GM21367 (cell line): ENCODE data around the gene CLPTM1.
"Not testable (repeated sequence)": the region's sequence is repeated elsewhere in the genome, so short reads cannot be mapped to it uniquely, and the experiment has no call there.

Experiments
- ATAC-seq: cut with Tn5 transposase; IDR thresholded peaks from one replicate; pipeline ENCODE4 v1.9.1; 2021; ENCODE audit not compliant: unreplicated experiment

The CLPTM1 gene, protein sequence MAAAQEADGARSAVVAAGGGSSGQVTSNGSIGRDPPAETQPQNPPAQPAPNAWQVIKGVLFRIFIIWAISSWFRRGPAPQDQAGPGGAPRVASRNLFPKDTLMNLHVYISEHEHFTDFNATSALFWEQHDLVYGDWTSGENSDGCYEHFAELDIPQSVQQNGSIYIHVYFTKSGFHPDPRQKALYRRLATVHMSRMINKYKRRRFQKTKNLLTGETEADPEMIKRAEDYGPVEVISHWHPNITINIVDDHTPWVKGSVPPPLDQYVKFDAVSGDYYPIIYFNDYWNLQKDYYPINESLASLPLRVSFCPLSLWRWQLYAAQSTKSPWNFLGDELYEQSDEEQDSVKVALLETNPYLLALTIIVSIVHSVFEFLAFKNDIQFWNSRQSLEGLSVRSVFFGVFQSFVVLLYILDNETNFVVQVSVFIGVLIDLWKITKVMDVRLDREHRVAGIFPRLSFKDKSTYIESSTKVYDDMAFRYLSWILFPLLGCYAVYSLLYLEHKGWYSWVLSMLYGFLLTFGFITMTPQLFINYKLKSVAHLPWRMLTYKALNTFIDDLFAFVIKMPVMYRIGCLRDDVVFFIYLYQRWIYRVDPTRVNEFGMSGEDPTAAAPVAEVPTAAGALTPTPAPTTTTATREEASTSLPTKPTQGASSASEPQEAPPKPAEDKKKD

DNA sequence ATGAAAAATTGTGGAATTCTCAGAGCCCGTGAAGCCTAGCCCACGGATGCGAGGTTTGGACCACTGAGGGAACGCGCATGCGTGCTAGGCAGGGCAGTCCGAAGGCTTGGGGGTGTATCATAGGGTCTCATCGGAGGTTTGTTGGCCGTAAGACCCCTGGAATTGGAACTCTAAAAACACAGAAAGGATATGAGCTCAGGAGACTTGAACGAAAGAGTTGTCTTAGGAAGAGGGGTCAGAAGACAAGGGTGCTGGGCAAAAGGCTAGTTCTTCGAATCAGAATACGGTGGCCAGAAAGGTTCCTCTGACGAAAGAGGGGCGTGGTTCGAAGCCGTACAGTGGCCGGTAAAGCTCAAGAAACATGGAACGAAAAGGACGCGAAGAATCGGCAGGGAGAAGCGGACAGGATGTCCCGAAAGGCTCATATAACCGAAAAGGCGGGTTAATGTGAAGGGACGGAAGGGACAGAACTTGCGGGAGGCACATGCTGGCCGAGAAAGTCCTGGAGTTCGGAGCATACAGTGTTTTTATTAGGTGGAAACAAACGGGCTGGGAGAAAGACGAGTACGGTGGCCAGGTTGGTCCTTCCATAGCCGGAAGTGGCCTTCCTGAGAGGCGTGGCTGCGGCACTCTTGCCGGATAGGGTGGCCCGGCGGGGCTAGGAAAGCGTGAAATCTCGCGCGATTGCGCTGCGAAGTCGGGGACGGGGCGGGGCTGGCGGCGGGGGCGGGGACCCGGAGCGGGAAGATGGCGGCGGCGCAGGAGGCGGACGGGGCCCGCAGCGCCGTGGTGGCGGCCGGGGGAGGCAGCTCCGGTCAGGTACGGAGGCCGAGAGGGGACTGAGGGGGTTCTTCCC is at the start of gene CLPTM1:
Gene CLPTM1 (plus strand): TSS at position 732 of the 856 bp plus-strand sequence. CDS start 16 bp downstream, at position 748.
- ATAC-seq = peak; percentile 59

DNA sequence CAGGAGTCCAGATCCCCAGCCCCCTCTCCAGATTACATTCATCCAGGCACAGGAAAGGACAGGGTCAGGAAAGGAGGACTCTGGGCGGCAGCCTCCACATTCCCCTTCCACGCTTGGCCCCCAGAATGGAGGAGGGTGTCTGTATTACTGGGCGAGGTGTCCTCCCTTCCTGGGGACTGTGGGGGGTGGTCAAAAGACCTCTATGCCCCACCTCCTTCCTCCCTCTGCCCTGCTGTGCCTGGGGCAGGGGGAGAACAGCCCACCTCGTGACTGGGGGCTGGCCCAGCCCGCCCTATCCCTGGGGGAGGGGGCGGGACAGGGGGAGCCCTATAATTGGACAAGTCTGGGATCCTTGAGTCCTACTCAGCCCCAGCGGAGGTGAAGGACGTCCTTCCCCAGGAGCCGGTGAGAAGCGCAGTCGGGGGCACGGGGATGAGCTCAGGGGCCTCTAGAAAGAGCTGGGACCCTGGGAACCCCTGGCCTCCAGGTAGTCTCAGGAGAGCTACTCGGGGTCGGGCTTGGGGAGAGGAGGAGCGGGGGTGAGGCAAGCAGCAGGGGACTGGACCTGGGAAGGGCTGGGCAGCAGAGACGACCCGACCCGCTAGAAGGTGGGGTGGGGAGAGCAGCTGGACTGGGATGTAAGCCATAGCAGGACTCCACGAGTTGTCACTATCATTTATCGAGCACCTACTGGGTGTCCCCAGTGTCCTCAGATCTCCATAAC is 49.6 kb upstream of the CLPTM1 start, which contains the start of gene APOE:
Gene APOE (plus strand): TSS at position 360 of the 724 bp plus-strand sequence. CDS start 829 bp downstream, outside the sequence.
- ATAC-seq = no peak

DNA sequence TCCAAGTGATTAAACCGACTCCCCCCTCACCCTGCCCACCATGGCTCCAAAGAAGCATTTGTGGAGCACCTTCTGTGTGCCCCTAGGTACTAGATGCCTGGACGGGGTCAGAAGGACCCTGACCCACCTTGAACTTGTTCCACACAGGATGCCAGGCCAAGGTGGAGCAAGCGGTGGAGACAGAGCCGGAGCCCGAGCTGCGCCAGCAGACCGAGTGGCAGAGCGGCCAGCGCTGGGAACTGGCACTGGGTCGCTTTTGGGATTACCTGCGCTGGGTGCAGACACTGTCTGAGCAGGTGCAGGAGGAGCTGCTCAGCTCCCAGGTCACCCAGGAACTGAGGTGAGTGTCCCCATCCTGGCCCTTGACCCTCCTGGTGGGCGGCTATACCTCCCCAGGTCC is 47.6 kb upstream of the CLPTM1 start:
- no peak for ATAC-seq

DNA sequence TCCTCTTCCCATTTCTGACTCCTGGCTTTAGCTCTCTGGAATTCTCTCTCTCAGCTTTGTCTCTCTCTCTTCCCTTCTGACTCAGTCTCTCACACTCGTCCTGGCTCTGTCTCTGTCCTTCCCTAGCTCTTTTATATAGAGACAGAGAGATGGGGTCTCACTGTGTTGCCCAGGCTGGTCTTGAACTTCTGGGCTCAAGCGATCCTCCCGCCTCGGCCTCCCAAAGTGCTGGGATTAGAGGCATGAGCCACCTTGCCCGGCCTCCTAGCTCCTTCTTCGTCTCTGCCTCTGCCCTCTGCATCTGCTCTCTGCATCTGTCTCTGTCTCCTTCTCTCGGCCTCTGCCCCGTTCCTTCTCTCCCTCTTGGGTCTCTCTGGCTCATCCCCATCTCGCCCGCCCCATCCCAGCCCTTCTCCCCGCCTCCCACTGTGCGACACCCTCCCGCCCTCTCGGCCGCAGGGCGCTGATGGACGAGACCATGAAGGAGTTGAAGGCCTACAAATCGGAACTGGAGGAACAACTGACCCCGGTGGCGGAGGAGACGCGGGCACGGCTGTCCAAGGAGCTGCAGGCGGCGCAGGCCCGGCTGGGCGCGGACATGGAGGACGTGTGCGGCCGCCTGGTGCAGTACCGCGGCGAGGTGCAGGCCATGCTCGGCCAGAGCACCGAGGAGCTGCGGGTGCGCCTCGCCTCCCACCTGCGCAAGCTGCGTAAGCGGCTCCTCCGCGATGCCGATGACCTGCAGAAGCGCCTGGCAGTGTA is 46.9 kb upstream of the CLPTM1 start:
- no peak for ATAC-seq

DNA sequence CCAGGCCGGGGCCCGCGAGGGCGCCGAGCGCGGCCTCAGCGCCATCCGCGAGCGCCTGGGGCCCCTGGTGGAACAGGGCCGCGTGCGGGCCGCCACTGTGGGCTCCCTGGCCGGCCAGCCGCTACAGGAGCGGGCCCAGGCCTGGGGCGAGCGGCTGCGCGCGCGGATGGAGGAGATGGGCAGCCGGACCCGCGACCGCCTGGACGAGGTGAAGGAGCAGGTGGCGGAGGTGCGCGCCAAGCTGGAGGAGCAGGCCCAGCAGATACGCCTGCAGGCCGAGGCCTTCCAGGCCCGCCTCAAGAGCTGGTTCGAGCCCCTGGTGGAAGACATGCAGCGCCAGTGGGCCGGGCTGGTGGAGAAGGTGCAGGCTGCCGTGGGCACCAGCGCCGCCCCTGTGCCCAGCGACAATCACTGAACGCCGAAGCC is 46.3 kb upstream of the CLPTM1 start:
- ATAC-seq = no peak

DNA sequence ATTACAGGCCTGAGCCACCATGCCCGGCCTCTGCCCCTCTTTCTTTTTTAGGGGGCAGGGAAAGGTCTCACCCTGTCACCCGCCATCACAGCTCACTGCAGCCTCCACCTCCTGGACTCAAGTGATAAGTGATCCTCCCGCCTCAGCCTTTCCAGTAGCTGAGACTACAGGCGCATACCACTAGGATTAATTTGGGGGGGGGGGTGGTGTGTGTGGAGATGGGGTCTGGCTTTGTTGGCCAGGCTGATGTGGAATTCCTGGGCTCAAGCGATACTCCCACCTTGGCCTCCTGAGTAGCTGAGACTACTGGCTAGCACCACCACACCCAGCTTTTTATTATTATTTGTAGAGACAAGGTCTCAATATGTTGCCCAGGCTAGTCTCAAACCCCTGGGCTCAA is 45.4 kb upstream of the CLPTM1 start:
- ATAC-seq = no peak

DNA sequence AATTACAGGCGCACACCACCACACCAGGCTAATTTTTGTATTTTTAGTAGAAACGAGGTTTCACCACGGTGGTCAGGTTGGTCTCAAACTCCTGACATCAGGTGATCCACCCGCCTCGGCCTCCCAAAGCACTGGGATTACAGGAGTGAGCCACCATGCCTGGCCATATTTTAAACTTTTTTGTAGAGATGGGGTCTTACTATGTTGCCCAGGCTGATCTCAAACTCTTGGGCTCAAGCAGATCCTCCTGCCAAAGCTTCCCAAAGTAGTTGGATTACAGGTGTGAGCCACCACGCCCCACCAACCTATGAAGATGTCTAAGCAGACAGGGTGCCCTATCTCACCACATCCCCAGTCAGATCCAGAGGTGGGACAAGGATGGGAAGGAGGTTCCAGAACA is 43.3 kb upstream of the CLPTM1 start:
- not testable (repeated sequence) for ATAC-seq

DNA sequence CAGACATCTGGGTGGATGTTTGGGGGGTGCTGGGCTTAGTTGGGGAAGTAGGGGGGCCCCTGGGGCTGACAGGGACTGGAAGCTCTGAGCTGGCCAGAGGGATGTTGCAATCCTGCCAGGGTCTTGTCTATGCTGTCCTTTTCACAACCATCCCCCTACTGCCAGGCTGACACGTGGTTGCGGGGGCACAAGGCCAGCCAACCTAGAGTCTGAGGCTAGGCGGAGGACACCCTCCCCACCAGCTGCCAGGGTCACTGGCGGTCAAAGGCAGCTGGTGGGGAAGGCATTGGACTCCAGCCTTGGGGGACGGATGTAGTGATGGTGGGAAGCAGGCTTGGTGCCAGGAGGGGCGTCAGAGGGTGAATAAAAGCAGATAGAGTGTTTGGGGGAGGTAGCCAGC is 42.3 kb upstream of the CLPTM1 start:
- no peak for ATAC-seq

DNA sequence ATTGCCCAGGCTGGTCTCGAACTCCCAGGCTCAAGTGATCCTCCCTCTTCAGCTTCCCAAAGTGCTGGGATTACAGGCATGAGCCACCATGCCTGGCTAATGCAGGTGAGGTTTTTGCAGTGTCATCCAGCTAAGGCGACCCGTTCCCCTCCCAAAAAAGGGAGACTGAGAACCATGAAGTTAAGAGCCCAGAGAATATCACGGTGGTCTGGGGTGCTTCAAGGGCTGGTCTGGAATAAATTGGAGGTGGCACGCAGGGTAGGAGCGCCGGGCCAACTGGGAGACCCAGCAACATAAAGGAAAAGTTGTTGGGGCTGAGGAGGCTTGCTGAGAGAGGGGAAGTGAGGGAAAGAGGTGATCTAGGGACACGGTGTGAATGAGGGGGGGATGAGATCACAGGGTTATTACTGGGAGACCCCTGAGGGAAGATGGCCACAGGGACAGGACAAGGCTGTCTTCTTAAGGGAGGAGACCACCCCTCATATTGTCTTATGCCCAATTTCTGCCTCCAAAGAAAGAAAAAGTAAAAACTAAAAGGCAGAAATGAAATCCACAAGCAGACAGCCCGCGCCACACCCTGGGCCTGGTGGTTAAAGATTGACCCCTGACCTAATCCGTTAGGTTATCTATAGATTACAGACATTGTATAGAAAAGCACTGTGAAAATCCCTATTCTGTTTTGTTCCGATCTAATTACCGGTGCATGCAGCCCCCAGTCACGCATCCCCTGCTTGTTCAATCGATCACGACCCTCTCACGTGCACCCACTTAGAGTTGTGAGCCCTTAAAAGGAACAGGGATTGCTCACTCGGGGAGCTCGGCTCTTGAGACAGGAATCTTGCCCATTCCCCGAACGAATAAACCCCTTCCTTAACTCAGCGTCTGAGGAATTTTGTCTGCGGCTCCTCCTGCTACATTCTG is 41.4 kb upstream of the CLPTM1 start:
- ATAC-seq = not testable (repeated sequence)

DNA sequence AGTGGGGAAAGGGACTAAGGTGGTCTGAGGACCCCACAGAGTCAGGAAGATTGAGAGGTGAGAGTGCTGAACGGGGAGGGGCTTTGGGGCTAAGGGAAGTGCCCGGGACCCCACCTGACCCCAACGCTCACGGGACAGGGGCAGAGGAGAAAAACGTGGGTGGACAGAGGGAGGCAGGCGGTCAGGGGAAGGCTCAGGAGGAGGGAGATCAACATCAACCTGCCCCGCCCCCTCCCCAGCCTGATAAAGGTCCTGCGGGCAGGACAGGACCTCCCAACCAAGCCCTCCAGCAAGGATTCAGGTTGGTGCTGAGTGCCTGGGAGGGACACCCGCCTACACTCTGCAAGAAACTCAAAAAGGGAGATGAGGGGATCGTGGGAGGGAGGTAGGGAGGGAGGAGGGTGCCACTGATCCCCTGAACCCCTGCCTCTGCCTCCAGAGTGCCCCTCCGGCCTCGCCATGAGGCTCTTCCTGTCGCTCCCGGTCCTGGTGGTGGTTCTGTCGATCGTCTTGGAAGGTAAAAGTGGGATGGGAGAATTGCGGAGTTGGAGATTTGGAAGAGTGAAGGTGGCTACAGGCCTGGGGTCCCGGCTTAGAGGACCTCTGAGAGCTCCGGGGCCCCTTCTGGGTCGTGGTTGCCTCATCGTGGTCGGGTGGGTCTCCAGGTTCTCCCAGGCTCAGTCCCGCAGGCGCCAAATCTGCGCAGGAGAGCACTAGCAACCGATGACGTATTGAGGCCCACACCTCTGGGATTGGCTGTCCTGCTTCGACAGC is 40.6 kb upstream of the CLPTM1 start, which contains the start of gene APOC1:
Gene APOC1 (plus strand): TSS at position 176 of the 774 bp plus-strand sequence. CDS start 284 bp downstream, at position 460.
- peak; percentile 65 for ATAC-seq

DNA sequence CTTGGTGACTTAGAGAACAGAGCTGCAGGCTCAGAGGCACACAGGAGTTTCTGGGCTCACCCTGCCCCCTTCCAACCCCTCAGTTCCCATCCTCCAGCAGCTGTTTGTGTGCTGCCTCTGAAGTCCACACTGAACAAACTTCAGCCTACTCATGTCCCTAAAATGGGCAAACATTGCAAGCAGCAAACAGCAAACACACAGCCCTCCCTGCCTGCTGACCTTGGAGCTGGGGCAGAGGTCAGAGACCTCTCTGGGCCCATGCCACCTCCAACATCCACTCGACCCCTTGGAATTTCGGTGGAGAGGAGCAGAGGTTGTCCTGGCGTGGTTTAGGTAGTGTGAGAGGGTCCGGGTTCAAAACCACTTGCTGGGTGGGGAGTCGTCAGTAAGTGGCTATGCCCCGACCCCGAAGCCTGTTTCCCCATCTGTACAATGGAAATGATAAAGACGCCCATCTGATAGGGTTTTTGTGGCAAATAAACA is 30.9 kb upstream of the CLPTM1 start:
- no peak for ATAC-seq

DNA sequence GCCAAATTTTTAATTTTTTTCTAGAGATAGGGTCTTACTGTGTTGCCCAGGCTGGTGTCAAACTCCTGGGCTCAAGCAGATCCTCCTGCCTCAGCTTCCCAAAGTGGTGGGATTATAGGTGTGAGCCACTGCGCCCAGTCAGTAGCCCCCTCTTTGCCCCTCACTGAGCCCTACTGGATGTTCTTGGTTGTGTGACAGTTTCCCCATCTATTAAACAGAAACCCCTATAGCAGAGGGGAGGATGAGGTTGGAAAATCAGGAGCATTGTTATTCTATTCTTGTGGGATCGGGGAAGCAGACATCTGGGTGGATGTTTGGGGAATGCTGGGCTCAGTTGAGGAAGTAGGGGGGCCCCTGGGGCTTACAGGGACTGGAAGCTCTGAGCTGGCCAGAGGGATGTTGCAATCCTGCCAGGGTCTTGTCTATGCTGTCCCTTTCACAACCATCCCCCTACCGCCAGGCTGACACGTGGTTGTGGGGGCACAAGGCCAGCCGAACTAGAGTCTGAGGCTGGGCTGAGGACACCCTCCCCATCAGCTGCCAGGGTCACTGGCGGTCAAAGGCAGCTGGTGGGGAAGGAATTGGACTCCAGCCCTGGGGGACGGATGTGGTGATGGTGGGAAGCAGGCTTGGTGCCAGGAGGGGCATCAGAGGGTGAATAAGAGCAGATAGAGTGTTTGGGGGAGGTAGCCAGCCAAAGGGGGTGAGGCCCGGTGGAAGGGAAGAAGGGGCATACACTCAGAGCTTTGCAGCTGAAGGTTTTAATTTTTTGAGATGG is 29.9 kb upstream of the CLPTM1 start:
- no peak for ATAC-seq

DNA sequence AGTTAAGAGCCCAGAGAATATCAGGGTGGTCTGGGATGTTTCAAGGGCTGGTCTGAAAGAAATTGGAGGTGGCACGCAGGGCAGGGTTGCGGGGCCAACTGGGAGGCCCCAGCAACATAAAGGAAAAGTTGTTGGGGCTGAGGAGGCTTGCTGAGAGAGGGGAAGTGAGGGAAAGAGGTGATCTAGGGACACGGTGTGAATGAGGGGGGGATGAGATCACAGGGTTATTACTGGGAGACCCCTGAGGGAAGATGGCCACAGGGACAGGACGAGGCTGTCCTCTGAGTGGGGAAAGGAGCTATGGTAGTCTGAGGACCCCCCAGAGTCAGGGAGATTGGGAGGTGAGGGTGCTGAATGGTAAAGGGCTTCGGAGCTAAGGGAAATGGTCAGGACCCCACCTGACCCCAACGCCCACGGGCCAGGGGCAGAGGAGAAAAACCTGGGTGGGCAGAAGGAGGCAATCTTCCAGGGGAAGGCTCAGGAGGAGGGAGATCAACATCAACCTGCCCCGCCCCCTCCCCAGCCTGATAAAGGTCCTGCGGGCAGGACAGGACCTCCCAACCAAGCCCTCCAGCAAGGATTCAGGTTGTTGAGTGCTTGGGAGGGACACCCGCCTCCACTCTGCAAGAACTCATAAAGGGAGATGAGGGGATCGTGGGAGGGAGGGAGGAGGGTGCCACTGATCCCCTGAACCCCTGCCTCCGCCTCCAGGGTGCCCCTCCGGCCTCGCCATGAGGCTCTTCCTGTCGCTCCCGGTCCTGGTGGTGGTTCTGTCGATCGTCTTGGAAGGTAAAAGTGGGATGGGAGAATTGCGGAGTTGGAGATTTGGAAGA is 28.7 kb upstream of the CLPTM1 start:
- not testable (repeated sequence) for ATAC-seq

DNA sequence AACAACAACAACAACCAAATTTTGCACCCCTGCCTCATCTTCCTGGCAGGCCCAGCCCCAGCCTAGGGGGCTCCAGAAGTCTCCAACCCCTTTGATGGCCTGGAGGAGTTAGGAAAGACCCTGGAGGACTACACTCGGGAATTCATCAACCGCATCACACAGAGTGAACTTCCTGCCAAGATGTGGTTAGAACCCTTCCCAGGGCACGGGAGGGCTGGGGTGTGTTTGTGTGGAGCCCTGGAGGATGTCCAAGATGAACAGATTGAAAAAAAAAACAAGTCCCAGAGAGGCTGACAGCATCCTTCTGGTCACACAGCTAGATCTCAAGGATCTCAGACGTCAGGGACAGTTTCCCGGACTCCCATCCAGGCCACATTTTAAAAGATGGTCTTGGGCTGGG is 27.4 kb upstream of the CLPTM1 start:
- ATAC-seq = no peak

DNA sequence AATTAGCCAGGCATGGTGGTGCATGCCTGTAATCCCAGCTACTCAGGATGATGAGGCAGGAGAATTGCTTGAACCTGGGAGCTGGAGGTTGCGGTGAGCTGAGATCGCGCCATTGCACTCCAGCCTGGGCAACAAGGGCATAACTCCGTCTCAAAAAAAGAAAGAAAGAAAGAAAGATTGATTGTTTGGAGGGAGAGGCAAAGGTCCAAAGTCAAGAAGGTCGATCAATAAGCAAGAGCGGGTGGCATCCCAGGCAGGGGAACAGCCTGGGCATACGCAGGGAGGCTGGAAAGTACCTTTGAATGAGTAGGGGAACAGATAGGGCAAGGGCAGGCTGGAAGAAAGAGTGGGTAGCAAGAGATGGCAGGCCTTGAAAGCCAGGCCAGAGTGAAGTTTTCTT is 25.1 kb upstream of the CLPTM1 start:
- ATAC-seq = no peak

DNA sequence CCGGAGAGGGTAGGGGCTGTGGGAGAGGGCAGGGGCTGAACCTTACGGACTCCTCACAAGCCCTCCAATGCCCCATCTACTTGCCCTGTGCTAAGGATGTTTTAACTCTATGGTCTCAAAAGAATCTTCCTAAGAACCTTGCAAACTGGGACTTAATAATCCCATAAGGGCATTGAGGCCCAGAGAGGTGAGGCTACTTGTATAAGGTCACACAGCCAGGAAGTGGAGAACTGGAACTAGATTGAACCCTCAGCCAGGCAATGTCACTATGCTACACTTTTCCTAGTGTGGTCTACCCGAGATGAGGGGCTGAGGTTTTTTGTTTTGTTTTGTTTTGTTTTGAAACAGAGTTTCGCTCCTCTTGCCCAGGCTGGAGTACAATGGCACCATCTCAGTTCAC is 23.6 kb upstream of the CLPTM1 start:
- ATAC-seq = no peak
